GM18873 (cell line): ENCODE measurements around the gene ZNF764.
"Not testable (repeated sequence)": the region's sequence is repeated elsewhere in the genome, so short reads cannot be mapped to it uniquely, and the experiment has no call there.

ENCODE experiments used
- ATAC-seq: cut with Tn5 transposase; IDR thresholded peaks from one replicate; pipeline ENCODE4 v1.9.1; 2021; ENCODE audit warnings: mild to moderate bottlenecking, moderate library complexity, moderate number of reproducible peaks; ENCODE audit not compliant: unreplicated experiment, low FRiP score

ZNF764 gene

DNA sequence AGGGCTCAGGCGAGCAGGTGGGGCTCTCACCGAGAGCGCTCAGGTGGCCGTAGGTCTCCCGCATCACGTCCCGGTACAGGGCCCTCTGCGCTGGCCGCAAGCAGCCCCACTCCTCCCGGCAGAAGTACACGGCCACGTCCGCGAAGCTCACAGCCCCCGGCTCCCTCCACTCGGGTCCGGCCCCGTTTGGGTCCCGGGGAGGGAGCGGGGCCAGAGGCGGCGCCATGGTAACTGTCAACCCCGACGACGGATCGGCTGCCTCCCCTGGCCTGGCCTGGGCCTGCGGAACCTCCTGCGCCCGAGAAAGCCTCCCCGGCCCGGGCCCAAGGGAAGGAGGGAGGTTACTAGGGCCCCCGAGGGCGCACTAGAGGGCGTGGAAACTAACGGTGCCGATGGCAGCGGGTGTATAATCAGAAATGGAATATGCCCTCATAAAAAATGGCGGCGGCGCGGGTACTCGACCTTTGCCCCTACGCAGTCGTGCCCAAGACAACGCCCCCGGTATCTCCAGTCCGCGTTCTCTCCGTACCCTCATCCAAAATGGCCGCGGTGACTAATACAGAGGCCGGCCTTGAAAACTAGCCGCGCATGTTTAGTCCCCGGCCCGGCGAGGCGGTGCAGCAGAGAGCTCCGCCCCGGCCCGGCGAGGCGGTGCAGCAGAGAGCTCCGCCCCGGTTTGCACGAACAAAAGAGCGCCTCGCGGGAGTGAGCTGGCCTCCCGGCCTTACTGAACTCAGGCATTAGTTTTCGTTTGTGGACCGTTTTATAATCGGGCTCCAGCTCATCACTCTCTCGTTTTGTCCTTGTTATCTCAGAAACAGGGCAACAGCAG, at the start of gene ZNF764:
TSS of gene ZNF764 (minus strand) at position 418 of the 832 bp plus-strand sequence. CDS start at position 226, 192 bp downstream.
- peak; percentile 70 for ATAC-seq

DNA sequence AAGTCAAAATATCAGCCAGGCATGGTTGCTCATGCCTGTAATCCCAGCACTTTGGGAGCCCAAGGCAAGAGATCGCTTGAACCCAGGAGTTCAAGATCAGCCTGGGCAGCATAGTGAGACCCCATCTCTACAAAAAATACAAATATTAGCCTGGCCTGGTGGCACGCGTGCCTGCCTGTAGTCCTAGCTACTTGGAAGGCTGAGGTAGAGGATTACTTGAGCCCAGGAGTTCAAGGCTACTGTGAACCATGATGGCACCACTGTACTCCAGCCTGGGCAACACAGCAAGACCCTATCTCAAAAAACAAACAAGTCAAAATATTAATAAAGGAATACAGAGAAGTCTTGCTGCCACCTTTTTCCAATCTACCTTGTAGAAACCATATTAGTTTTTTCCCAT, 47.8 kb upstream of the ZNF764 start:
- no peak for ATAC-seq

GRCh38 chr16:30605158-30605557, 47.0 kb upstream of the ZNF764 start:
- no peak for ATAC-seq

DNA sequence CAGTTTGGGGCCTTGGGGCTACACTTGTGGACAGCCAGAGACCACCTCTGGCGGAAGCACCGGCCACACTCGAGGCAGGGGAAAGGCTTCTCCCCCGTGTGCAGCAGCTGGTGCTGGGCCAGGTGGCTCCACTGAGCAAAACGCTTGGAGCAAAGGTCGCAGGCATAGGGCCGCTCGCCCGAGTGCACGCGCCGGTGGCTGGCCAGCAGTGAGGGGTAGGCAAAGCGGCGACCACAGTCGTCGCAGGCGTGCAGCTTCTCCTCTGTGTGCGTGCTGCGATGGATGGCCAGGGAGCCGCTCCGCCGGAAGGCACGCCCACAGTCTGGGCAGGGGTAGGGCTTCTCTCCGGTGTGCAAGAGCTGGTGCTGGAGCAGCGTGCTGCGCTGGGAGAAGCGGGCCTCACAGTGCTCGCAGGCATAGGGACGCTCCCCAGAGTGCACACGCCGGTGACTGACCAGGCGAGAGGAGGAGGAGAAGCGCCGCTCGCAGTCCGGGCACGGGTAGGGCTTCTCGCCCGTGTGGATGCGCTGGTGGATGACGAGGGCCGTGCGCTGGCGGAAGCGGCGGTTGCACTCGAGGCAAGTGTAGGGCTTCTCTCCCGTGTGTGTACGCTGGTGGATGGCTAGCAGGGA, 46.3 kb upstream of the ZNF764 start:
- ATAC-seq, result no peak

DNA sequence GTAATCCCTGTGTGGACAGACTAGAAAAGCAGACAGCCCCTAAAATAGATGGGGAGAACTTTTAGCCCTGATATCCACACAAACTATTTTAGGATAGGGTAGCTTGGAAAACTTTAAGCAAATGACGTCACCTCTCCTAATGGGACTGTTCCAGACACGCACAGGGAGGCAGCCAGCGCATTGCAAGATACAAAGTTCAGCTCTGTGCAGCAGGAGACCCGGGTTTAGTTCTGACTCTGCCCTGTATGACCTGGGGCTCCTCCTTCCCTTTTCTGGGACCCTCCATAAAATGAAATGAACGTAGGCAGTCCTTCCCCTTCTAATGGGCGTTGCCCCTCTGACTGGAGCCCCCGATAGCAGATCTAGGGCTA, 45.8 kb upstream of the ZNF764 start:
- no peak for ATAC-seq

DNA sequence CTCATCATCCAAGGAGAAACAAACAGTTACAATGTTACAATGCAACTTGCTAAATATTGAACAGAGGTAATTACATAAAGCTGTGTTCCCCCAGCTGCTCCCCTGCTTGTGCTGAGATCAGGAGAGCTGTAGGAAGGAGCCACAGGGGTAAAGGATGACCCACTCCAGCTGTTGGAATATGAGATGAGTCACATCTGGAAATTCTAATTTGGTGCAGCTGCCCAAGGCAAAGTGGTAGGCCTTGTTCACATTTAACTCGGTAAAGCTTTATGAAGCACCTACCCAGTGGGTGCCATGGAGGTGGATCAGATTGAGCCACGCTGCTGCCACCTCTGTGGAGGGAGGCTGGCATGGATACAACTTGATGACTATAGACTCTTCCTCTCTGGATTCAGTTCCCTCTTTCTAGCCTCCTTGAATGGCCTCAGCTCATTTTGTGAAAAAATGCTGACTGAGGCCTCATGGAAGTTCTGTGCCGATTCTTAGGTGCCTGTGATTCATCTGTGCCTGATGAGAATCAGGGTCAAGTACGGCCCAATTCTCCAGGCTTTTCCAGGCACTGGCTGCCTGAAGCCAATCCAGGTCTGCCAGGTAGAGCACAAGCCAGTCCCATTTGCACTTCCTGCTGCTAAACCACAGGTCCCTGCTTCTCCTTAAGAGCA, 44.6 kb upstream of the ZNF764 start:
- no peak for ATAC-seq

DNA sequence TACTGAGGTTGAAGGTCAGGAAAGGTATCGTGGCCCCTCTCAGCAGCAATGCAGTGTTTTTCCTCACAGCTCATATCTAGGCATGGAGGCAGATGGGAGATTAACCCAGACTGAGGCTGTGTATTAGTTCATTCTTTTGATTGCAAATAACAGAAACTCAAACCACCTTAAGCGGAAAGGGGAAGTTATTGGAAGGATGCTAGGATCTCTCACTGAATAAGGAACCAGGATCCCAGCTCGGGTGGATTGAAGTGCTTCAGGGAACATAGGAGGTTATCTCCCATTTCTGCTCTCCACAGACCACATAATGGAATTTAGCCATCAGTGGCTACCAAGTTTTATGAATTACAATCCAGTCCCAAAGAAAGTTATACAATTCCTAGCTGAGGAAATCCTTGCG, 43.8 kb upstream of the ZNF764 start:
- ATAC-seq, result no peak

- no peak for ATAC-seq
Observed at GRCh38 chr16:30600929-30601328, 42.8 kb upstream of the ZNF764 start.

- ATAC-seq, result no peak
Observed at GRCh38 chr16:30600215-30600614, 42.0 kb upstream of the ZNF764 start.

GRCh38 chr16:30592871-30593270, 34.7 kb upstream of the ZNF764 start:
- no peak for ATAC-seq

DNA sequence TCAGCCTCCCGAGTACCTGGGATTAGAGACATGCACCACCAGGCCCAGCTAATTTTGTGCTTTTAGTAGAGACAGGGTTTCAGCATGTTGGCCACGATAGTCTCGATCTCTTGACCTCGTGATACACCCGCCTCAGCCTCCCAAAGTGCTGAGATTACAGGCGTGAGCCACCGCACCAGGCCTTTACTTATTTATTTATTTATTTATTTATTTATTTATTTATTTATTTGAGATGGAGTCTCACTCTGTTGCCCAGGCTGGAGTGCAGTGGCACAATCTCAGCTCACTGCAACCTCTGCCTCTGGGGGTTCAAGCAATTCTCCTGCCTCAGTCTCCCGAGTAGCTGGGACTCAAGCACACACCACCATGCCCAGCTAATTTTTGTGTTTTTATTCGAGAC, 32.7 kb upstream of the ZNF764 start:
- ATAC-seq, result not testable (repeated sequence)

- not testable (repeated sequence) for ATAC-seq
Observed at GRCh38 chr16:30589582-30589981, 31.4 kb upstream of the ZNF764 start.

GRCh38 chr16:30588651-30589050, 30.5 kb upstream of the ZNF764 start:
- no peak for ATAC-seq

DNA sequence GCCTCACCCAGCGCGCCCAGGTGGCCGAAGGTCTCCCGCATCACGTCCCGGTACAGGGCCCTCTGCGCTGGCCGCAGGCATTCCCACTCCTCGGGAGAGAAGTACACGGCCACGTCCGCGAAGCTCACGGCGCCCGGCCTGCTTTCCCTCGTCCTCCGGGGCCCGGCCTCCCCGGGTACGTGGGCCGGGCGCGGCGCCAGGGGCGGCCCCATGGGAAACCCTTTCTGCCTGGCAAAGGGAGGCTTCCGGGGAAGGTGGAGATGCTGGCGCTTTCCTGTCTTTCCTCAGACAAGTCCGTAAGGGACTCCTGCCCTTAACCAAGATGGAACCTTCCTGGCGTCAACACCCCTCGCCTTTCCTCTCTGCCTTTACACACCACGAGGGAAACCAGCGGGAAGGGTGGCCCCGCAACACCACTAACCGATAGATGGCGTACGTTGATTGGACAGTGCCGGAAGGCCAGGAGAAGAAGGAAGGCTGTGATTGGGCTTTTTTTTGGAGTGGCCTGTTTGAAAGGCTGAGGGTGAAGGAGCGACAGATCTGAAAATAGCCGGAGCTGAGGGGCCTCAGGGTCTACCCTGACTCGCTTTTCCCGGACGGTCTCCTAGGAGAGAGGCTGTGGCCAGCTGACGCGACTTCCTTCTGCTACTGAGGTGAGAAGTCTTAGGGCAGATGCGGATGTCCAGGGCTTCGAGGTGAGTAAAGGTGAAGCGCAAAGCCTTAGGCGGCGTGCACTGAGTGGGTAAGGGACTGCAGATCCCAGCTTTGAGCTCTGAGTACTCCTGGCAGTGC, 27.4 kb upstream of the ZNF764 start, which contains the start of gene ZNF785:
TSS of gene ZNF785 (minus strand) at position 298 of the 792 bp plus-strand sequence. CDS start at position 212, 86 bp downstream.
- peak; percentile 86 for ATAC-seq

- ATAC-seq, result peak; percentile 21
Observed at GRCh38 chr16:30585022-30585399, 26.8 kb upstream of the ZNF764 start.

DNA sequence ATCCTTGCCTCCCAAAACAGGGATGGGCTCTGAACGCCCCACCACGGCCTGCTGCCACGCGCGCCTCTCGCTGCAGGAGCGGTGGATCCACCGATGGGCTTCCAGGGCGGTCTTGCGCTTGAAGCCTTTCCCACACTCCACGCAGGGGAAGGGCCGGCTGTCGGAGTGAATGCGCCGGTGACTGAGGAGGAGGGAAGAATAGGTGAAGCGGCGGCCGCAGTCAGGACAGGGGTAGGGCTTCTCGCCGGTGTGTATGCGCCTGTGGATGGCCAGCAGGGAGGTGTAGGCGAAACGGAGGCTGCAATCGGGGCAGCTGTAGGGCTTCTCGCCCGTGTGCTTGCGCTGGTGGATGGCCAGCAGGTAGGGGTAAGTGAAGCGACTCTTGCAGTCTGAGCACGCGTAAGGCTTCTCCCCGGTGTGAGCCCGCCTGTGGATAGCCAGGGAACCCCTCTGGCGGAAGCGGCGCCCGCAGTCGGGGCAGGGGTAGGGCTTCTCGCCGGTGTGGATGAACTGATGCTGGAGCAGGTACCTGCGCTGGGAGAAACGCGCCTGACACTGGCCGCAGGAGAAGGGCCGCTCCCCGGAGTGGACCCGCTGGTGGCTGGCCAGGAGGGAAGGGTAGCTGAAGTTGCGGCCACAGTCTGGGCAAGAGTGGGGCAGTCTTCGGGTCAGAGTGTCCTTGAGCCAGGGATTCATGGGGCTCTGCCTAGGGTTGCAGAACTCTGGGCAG, 24.6 kb upstream of the ZNF764 start:
- no peak for ATAC-seq

- ATAC-seq, result no peak
Observed at GRCh38 chr16:30581457-30581856, 23.3 kb upstream of the ZNF764 start.

GRCh38 chr16:30574678-30575077, 16.5 kb upstream of the ZNF764 start:
- ATAC-seq, result no peak

- ATAC-seq, result peak; percentile 61
Observed at GRCh38 chr16:30571445-30572322, 13.5 kb upstream of the ZNF764 start, which contains the start of gene ZNF688. TSS of gene ZNF688 (minus strand) at chr16:30571714. CDS start at chr16:30571629, 85 bp downstream.
